Measurements from ENCODE around the gene ZNF845.
"Not testable (repeated sequence)": the region's sequence is repeated elsewhere in the genome, so short reads cannot be mapped to it uniquely, and the experiment has no call there.

The ZNF845 gene

GRCh38 chr19:53333066-53333462 lies 485 bp upstream of the ZNF845 start:
- Histone ChIP-seq H3K4me1 (ENCODE audit: control insufficient read depth, insufficient read depth, low read length) (no peaks in the 10 kb centered on the region), H3K27ac (ENCODE audit: low read length) (no peak overlapping the region), H3K9me3 (ENCODE audit: control insufficient read depth, insufficient read depth, low read length) (no peaks in the 10 kb centered on the region), H3K4me3 (ENCODE audit: low read length) (peak overlapping the region; percentile 27; the same call in 1 of the 2 replicates), H3K36me3 (ENCODE audit: control insufficient read depth, insufficient read depth, low read length) (no peaks in the 10 kb centered on the region), H3K27me3 (ENCODE audit: control insufficient read depth, insufficient read depth, low read length) (no peaks in the 10 kb centered on the region)
- WGBS (ENCODE audit: insufficient coverage, insufficient read length), result no CpG with 5 or more reads among the region's 14 CpGs
- no peak for DNase-seq (ENCODE audit: low read depth, low spot score)

GRCh38 chr19:53344403-53344802 lies 10.9 kb downstream of the ZNF845 start:
- not testable (repeated sequence) for H3K36me3 ChIP-seq (ENCODE audit: control insufficient read depth, insufficient read depth, low read length); H3K4me3 ChIP-seq (ENCODE audit: low read length); H3K27ac ChIP-seq (ENCODE audit: low read length); H3K4me1 ChIP-seq (ENCODE audit: control insufficient read depth, insufficient read depth, low read length); H3K27me3 ChIP-seq (ENCODE audit: control insufficient read depth, insufficient read depth, low read length); H3K9me3 ChIP-seq (ENCODE audit: control insufficient read depth, insufficient read depth, low read length); DNase-seq (ENCODE audit: low read depth, low spot score)
- WGBS (ENCODE audit: insufficient coverage, insufficient read length), result no CpG with 5 or more reads among the region's 4 CpGs

GRCh38 chr19:53355739-53356138 lies 22.2 kb downstream of the ZNF845 start:
- WGBS (ENCODE audit: insufficient coverage, insufficient read length), result no CpG with 5 or more reads among the region's 1 CpG
- H3K9me3 ChIP-seq (ENCODE audit: control insufficient read depth, insufficient read depth, low read length), result peaks cover 6% of the 10 kb centered on the region
- H3K4me3 ChIP-seq (ENCODE audit: low read length), result no peak overlapping the region
- DNase-seq (ENCODE audit: low read depth, low spot score), result no peak
- H3K4me1 ChIP-seq (ENCODE audit: control insufficient read depth, insufficient read depth, low read length), result no peaks in the 10 kb centered on the region
- no peak overlapping the region for H3K27ac ChIP-seq (ENCODE audit: low read length)
- peaks cover 15% of the 10 kb centered on the region; the same call in 1 of the 2 replicates for H3K36me3 ChIP-seq (ENCODE audit: control insufficient read depth, insufficient read depth, low read length)
- H3K27me3 ChIP-seq (ENCODE audit: control insufficient read depth, insufficient read depth, low read length), result no peaks in the 10 kb centered on the region

- Histone ChIP-seq H3K27me3 (ENCODE audit: control insufficient read depth, insufficient read depth, low read length) (no peaks in the 10 kb centered on the region), H3K27ac (ENCODE audit: low read length) (no peak overlapping the region), H3K4me1 (ENCODE audit: control insufficient read depth, insufficient read depth, low read length) (no peaks in the 10 kb centered on the region), H3K36me3 (ENCODE audit: control insufficient read depth, insufficient read depth, low read length) (peaks cover 3% of the 10 kb centered on the region; the same call in 1 of the 2 replicates), H3K4me3 (ENCODE audit: low read length) (no peak overlapping the region), H3K9me3 (ENCODE audit: control insufficient read depth, insufficient read depth, low read length) (peaks cover 2% of the 10 kb centered on the region; the same call in 1 of the 2 replicates)
- no peak for DNase-seq (ENCODE audit: low read depth, low spot score)
- WGBS (ENCODE audit: insufficient coverage, insufficient read length), result no CpG with 5 or more reads among the region's 35 CpGs
These were observed 24.5 kb downstream of the ZNF845 start for GRCh38 chr19:53357821-53358581.

- not testable (repeated sequence) for H3K9me3 ChIP-seq (ENCODE audit: control insufficient read depth, insufficient read depth, low read length)
These were observed 26.5 kb downstream of the ZNF845 start for GRCh38 chr19:53360056-53360455.

GRCh38 chr19:53365134-53365898 lies 31.8 kb downstream of the ZNF845 start, which contains the start of gene ZNF525:
ZNF525 (plus strand) TSS chr19:53365705; CDS start chr19:53372282, 6,577 bp downstream.
- Histone ChIP-seq H3K27me3 (ENCODE audit: control insufficient read depth, insufficient read depth, low read length) (no peaks in the 10 kb centered on the region), H3K9me3 (ENCODE audit: control insufficient read depth, insufficient read depth, low read length) (no peaks in the 10 kb centered on the region), H3K4me1 (ENCODE audit: control insufficient read depth, insufficient read depth, low read length) (no peaks in the 10 kb centered on the region), H3K36me3 (ENCODE audit: control insufficient read depth, insufficient read depth, low read length) (no peaks in the 10 kb centered on the region), H3K4me3 (ENCODE audit: low read length) (peak within 1 kb of the TSS; percentile 52; the same call in 1 of the 2 replicates), H3K27ac (ENCODE audit: low read length) (no peak within 1 kb of the TSS)
- no CpG with 5 or more reads among the region's 45 CpGs for WGBS (ENCODE audit: insufficient coverage, insufficient read length)
- DNase-seq (ENCODE audit: low read depth, low spot score), result peak; percentile 55

More at GRCh38 chr19:53360056-53360455, 26.5 kb downstream of the ZNF845 start:
- H3K4me1 ChIP-seq (ENCODE audit: control insufficient read depth, insufficient read depth, low read length); H3K36me3 ChIP-seq (ENCODE audit: control insufficient read depth, insufficient read depth, low read length); H3K4me3 ChIP-seq (ENCODE audit: low read length); DNase-seq (ENCODE audit: low read depth, low spot score); H3K27ac ChIP-seq (ENCODE audit: low read length); H3K27me3 ChIP-seq (ENCODE audit: control insufficient read depth, insufficient read depth, low read length): not testable (repeated sequence)
- no CpG with 5 or more reads among the region's 10 CpGs for WGBS (ENCODE audit: insufficient coverage, insufficient read length)

- H3K9me3 ChIP-seq (ENCODE audit: control insufficient read depth, insufficient read depth, low read length), result no peaks in the 10 kb centered on the region
- H3K27me3 ChIP-seq (ENCODE audit: control insufficient read depth, insufficient read depth, low read length), result no peaks in the 10 kb centered on the region
- no peak for DNase-seq (ENCODE audit: low read depth, low spot score)
- H3K4me3 ChIP-seq (ENCODE audit: low read length), result peak overlapping the region; percentile 52; the same call in 1 of the 2 replicates
- no peak overlapping the region for H3K27ac ChIP-seq (ENCODE audit: low read length)
- WGBS (ENCODE audit: insufficient coverage, insufficient read length), result no CpG with 5 or more reads among the region's 32 CpGs
- H3K36me3 ChIP-seq (ENCODE audit: control insufficient read depth, insufficient read depth, low read length), result no peaks in the 10 kb centered on the region
- no peaks in the 10 kb centered on the region for H3K4me1 ChIP-seq (ENCODE audit: control insufficient read depth, insufficient read depth, low read length)
These were observed 32.4 kb downstream of the ZNF845 start for GRCh38 chr19:53365899-53366493.

GRCh38 chr19:53372196-53372595 lies 38.6 kb downstream of the ZNF845 start:
- DNase-seq (ENCODE audit: low read depth, low spot score), result no peak
- Histone ChIP-seq H3K4me1 (ENCODE audit: control insufficient read depth, insufficient read depth, low read length) (no peaks in the 10 kb centered on the region; the same call in 1 of the 2 replicates), H3K9me3 (ENCODE audit: control insufficient read depth, insufficient read depth, low read length) (no peaks in the 10 kb centered on the region), H3K4me3 (ENCODE audit: low read length) (no peak overlapping the region), H3K27ac (ENCODE audit: low read length) (no peak overlapping the region), H3K36me3 (ENCODE audit: control insufficient read depth, insufficient read depth, low read length) (peaks cover 3% of the 10 kb centered on the region; the same call in 1 of the 2 replicates), H3K27me3 (ENCODE audit: control insufficient read depth, insufficient read depth, low read length) (no peaks in the 10 kb centered on the region)
- no CpG with 5 or more reads among the region's 4 CpGs for WGBS (ENCODE audit: insufficient coverage, insufficient read length)

GRCh38 chr19:53374288-53374687 lies 40.7 kb downstream of the ZNF845 start:
- Histone ChIP-seq H3K36me3 (ENCODE audit: control insufficient read depth, insufficient read depth, low read length) (peaks cover 11% of the 10 kb centered on the region; the same call in 1 of the 2 replicates), H3K4me1 (ENCODE audit: control insufficient read depth, insufficient read depth, low read length) (no peaks in the 10 kb centered on the region; the same call in 1 of the 2 replicates), H3K4me3 (ENCODE audit: low read length) (no peak overlapping the region), H3K9me3 (ENCODE audit: control insufficient read depth, insufficient read depth, low read length) (no peaks in the 10 kb centered on the region), H3K27me3 (ENCODE audit: control insufficient read depth, insufficient read depth, low read length) (no peaks in the 10 kb centered on the region), H3K27ac (ENCODE audit: low read length) (no peak overlapping the region)
- WGBS (ENCODE audit: insufficient coverage, insufficient read length), result no CpG with 5 or more reads among the region's 3 CpGs
- peak; percentile 25 for DNase-seq (ENCODE audit: low read depth, low spot score)

- no peak for DNase-seq (ENCODE audit: low read depth, low spot score)
- Histone ChIP-seq H3K36me3 (ENCODE audit: control insufficient read depth, insufficient read depth, low read length) (peaks cover 11% of the 10 kb centered on the region; the same call in 1 of the 2 replicates), H3K27ac (ENCODE audit: low read length) (no peak overlapping the region), H3K27me3 (ENCODE audit: control insufficient read depth, insufficient read depth, low read length) (no peaks in the 10 kb centered on the region), H3K4me3 (ENCODE audit: low read length) (no peak overlapping the region), H3K9me3 (ENCODE audit: control insufficient read depth, insufficient read depth, low read length) (no peaks in the 10 kb centered on the region), H3K4me1 (ENCODE audit: control insufficient read depth, insufficient read depth, low read length) (no peaks in the 10 kb centered on the region; the same call in 1 of the 2 replicates)
- WGBS (ENCODE audit: insufficient coverage, insufficient read length), result no CpG with 5 or more reads among the region's 1 CpG
These were observed 41.2 kb downstream of the ZNF845 start for GRCh38 chr19:53374743-53375142.
